T-helper 2 cell treated with Interferon-gamma antibody and Interleukin-4, amounts not matched to agents 5 μg/mL and 100 μg/mL, for 36 hours (primary cell): ENCODE data around the gene TPSAB1.
"Not testable (repeated sequence)": the region's sequence is repeated elsewhere in the genome, so short reads cannot be mapped to it uniquely, and the experiment has no call there.

ENCODE experiments used
- DNase-seq: peaks from one replicate; pipeline ENCODE4 v3.0.0; 2021; ENCODE audit warnings: low spot score
- H3K27ac Mint-ChIP-seq: one replicate; pipeline ENCODE4 v1.8.0; 2021; ENCODE audit warnings: mild to moderate bottlenecking, mixed read lengths
- H3K27me3 Mint-ChIP-seq: one replicate; pipeline ENCODE4 v1.8.0; 2021; ENCODE audit warnings: low read depth, mixed read lengths
- H3K36me3 Mint-ChIP-seq: one replicate; pipeline ENCODE4 v1.8.0; 2021; ENCODE audit warnings: low read depth, mixed read lengths
- H3K4me1 Mint-ChIP-seq: one replicate; pipeline ENCODE4 v1.8.0; 2021; ENCODE audit warnings: low read depth, mixed read lengths
- H3K4me3 Mint-ChIP-seq: one replicate; pipeline ENCODE4 v1.8.0; 2022; ENCODE audit warnings: mild to moderate bottlenecking, moderate library complexity, mixed read lengths
- H3K9me3 Mint-ChIP-seq: one replicate; pipeline ENCODE4 v1.8.0; 2021; ENCODE audit warnings: mixed read lengths

TPSAB1 gene

GRCh38 chr16:1240436-1240835 lies at the start of gene TPSAB1:
Gene TPSAB1 (plus strand): TSS chr16:1240705. CDS start chr16:1240939, 234 bp downstream.
- DNase-seq, H3K27ac Mint-ChIP-seq, H3K9me3 Mint-ChIP-seq: not testable (repeated sequence)

GRCh38 chr16:1190789-1191188 lies 49.7 kb upstream of the TPSAB1 start:
- not testable (repeated sequence) for H3K27me3 Mint-ChIP-seq, DNase-seq, H3K4me1 Mint-ChIP-seq

More at GRCh38 chr16:1240436-1240835, at the start of gene TPSAB1:
- H3K27me3 Mint-ChIP-seq, H3K36me3 Mint-ChIP-seq, H3K4me1 Mint-ChIP-seq, H3K4me3 Mint-ChIP-seq: not testable (repeated sequence)

GRCh38 chr16:1192384-1193073 lies 48.0 kb upstream of the TPSAB1 start:
- Mint-ChIP-seq H3K4me3 (no peak overlapping the region), H3K27me3 (no peaks in the 10 kb centered on the region), H3K9me3 (no peaks in the 10 kb centered on the region), H3K4me1 (no peaks in the 10 kb centered on the region), H3K27ac (no peak overlapping the region), H3K36me3 (no peaks in the 10 kb centered on the region)
- no peak for DNase-seq

More at GRCh38 chr16:1190789-1191188, 49.7 kb upstream of the TPSAB1 start:
- H3K4me3 Mint-ChIP-seq, H3K36me3 Mint-ChIP-seq, H3K27ac Mint-ChIP-seq, H3K9me3 Mint-ChIP-seq: not testable (repeated sequence)

GRCh38 chr16:1193143-1193824 lies 47.2 kb upstream of the TPSAB1 start:
- no peaks in the 10 kb centered on the region for H3K36me3 Mint-ChIP-seq
- H3K27ac Mint-ChIP-seq = no peak overlapping the region
- no peak overlapping the region for H3K4me3 Mint-ChIP-seq
- H3K9me3 Mint-ChIP-seq = no peaks in the 10 kb centered on the region
- no peak for DNase-seq
- H3K27me3 Mint-ChIP-seq = no peaks in the 10 kb centered on the region
- no peaks in the 10 kb centered on the region for H3K4me1 Mint-ChIP-seq

GRCh38 chr16:1193825-1194581 lies 46.5 kb upstream of the TPSAB1 start:
- H3K4me1 Mint-ChIP-seq = no peaks in the 10 kb centered on the region

GRCh38 chr16:1194665-1195392 lies 45.7 kb upstream of the TPSAB1 start:
- Mint-ChIP-seq H3K27ac (no peak overlapping the region), H3K36me3 (no peaks in the 10 kb centered on the region), H3K4me3 (no peak overlapping the region), H3K9me3 (no peaks in the 10 kb centered on the region), H3K27me3 (no peaks in the 10 kb centered on the region), H3K4me1 (no peaks in the 10 kb centered on the region)
- no peak for DNase-seq

More at GRCh38 chr16:1193825-1194581, 46.5 kb upstream of the TPSAB1 start:
- no peak for DNase-seq
- H3K9me3 Mint-ChIP-seq = no peaks in the 10 kb centered on the region
- H3K36me3 Mint-ChIP-seq = no peaks in the 10 kb centered on the region
- no peak overlapping the region for H3K27ac Mint-ChIP-seq
- no peak overlapping the region for H3K4me3 Mint-ChIP-seq
- H3K27me3 Mint-ChIP-seq = no peaks in the 10 kb centered on the region

GRCh38 chr16:1195393-1195666 lies 45.2 kb upstream of the TPSAB1 start:
- Mint-ChIP-seq H3K9me3 (no peaks in the 10 kb centered on the region), H3K36me3 (no peaks in the 10 kb centered on the region), H3K27ac (no peak overlapping the region), H3K27me3 (no peaks in the 10 kb centered on the region), H3K4me1 (no peaks in the 10 kb centered on the region), H3K4me3 (no peak overlapping the region)
- no peak for DNase-seq

- no peaks in the 10 kb centered on the region for H3K36me3 Mint-ChIP-seq
- no peaks in the 10 kb centered on the region for H3K9me3 Mint-ChIP-seq
- H3K4me3 Mint-ChIP-seq = no peak overlapping the region
- DNase-seq = no peak
- H3K27me3 Mint-ChIP-seq = no peaks in the 10 kb centered on the region
- no peaks in the 10 kb centered on the region for H3K4me1 Mint-ChIP-seq
- no peak overlapping the region for H3K27ac Mint-ChIP-seq
These were observed 44.0 kb upstream of the TPSAB1 start for GRCh38 chr16:1196494-1196893.

GRCh38 chr16:1197237-1197866 lies 43.2 kb upstream of the TPSAB1 start:
- Mint-ChIP-seq H3K36me3 (no peaks in the 10 kb centered on the region), H3K4me3 (no peak overlapping the region), H3K4me1 (no peaks in the 10 kb centered on the region), H3K27ac (no peak overlapping the region), H3K27me3 (no peaks in the 10 kb centered on the region), H3K9me3 (no peaks in the 10 kb centered on the region)
- no peak for DNase-seq

GRCh38 chr16:1198194-1198593 lies 42.3 kb upstream of the TPSAB1 start:
- Mint-ChIP-seq H3K27me3 (no peaks in the 10 kb centered on the region), H3K4me3 (no peak overlapping the region), H3K36me3 (no peaks in the 10 kb centered on the region), H3K27ac (no peak overlapping the region), H3K9me3 (no peaks in the 10 kb centered on the region), H3K4me1 (no peaks in the 10 kb centered on the region)
- DNase-seq = no peak

GRCh38 chr16:1198671-1199346 lies 41.7 kb upstream of the TPSAB1 start:
- not testable (repeated sequence) for DNase-seq, H3K4me3 Mint-ChIP-seq, H3K9me3 Mint-ChIP-seq, H3K27me3 Mint-ChIP-seq, H3K36me3 Mint-ChIP-seq, H3K4me1 Mint-ChIP-seq, H3K27ac Mint-ChIP-seq

GRCh38 chr16:1199347-1200013 lies 41.0 kb upstream of the TPSAB1 start:
- Mint-ChIP-seq H3K9me3 (no peaks in the 10 kb centered on the region), H3K27me3 (no peaks in the 10 kb centered on the region), H3K27ac (no peak overlapping the region), H3K4me1 (no peaks in the 10 kb centered on the region), H3K4me3 (no peak overlapping the region), H3K36me3 (no peaks in the 10 kb centered on the region)
- DNase-seq = no peak
